ENCODE data around the gene CDKL5.

The CDKL5 gene

DNA sequence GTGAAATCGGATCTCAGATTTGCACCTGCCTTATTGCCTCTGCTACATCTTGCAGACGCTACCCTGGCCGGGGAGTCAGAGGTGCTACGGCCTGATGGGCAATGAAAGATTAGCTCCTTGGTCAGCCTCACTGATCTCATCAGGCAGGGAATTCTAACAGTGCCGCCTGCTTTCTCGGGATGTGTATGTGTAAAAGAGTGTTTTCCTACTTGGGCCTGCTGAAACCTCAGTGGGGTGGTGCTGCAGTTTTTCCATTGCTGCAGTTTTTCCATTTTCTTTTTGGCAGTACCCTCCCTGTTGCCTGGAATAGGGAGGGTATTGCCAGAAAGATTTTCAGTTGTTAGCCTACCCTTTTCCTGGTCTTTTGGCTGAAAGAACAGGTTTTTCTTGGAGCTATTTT, 117.5 kb downstream of the CDKL5 start:
- ATAC-seq (ENCODE audit: low read depth) (no peak), DNase-seq (ENCODE audit: low spot score) (no peak)
- Histone ChIP-seq H3K36me3 (ENCODE audit: low read depth) (no peaks in the 10 kb centered on the region), H3K4me3 (ENCODE audit: severe bottlenecking) (no peak overlapping the region), H3K27me3 (ENCODE audit: insufficient read depth, poor library complexity, severe bottlenecking) (no peaks in the 10 kb centered on the region), H3K4me1 (ENCODE audit: insufficient read depth, poor library complexity, severe bottlenecking) (no peaks in the 10 kb centered on the region), H3K9me3 (ENCODE audit: severe bottlenecking) (no peaks in the 10 kb centered on the region), H3K27ac (ENCODE audit: poor library complexity, severe bottlenecking) (no peak overlapping the region)
- TF ChIP-seq, protein P1, sequence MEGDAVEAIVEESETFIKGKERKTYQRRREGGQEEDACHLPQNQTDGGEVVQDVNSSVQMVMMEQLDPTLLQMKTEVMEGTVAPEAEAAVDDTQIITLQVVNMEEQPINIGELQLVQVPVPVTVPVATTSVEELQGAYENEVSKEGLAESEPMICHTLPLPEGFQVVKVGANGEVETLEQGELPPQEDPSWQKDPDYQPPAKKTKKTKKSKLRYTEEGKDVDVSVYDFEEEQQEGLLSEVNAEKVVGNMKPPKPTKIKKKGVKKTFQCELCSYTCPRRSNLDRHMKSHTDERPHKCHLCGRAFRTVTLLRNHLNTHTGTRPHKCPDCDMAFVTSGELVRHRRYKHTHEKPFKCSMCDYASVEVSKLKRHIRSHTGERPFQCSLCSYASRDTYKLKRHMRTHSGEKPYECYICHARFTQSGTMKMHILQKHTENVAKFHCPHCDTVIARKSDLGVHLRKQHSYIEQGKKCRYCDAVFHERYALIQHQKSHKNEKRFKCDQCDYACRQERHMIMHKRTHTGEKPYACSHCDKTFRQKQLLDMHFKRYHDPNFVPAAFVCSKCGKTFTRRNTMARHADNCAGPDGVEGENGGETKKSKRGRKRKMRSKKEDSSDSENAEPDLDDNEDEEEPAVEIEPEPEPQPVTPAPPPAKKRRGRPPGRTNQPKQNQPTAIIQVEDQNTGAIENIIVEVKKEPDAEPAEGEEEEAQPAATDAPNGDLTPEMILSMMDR (IDR thresholded peaks at IDR 0.05; ENCODE audit: poor library complexity, severe bottlenecking), result no peak

DNA sequence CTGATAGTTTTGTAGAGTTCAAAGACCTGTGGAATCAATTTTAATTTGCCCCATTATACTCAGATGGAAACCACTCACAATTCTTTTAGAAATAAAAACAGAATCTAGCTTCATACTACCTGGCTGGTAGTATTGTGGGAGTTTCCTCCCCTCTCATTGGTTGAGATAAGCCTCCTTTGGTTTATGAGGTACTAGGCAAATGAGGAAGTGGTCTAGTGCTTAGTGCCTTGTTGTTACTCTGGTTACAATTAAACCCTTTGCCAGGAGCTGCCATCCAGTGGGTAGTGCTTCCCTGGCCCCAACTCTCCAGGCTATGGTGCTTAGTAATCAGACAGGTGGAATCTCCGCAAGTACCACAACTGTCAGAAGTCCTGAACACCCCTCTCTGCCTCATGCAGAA, 118.3 kb downstream of the CDKL5 start:
- ATAC-seq (ENCODE audit: low read depth) (no peak), DNase-seq (ENCODE audit: low spot score) (no peak)
- TF ChIP-seq, protein P1 (IDR thresholded peaks at IDR 0.05; ENCODE audit: poor library complexity, severe bottlenecking), result no peak

DNA sequence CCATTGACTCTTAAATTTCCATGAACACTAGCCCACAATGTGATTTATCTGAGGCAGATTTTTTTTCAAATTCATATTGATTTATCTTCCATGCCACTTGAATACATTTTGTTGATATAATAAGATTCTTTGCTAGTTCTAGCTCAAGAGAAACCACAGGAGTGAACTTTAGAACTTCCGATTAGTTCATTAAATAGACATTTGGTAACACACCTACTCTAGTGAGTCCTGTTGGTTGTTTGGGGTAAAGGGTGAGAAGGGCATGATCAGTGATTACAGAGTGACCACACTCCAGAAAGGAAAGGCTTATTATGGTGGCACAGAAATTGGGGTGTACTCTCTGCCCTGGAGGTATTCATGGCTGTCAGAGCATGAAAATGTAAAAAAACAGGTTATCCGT, 120.4 kb downstream of the CDKL5 start:
- ATAC-seq (ENCODE audit: low read depth) (no peak), DNase-seq (ENCODE audit: low spot score) (no peak)
- Histone ChIP-seq H3K4me1 (ENCODE audit: insufficient read depth, poor library complexity, severe bottlenecking) (no peaks in the 10 kb centered on the region), H3K27me3 (ENCODE audit: insufficient read depth, poor library complexity, severe bottlenecking) (no peaks in the 10 kb centered on the region), H3K36me3 (ENCODE audit: low read depth) (no peaks in the 10 kb centered on the region), H3K9me3 (ENCODE audit: severe bottlenecking) (no peaks in the 10 kb centered on the region), H3K27ac (ENCODE audit: poor library complexity, severe bottlenecking) (no peak overlapping the region), H3K4me3 (ENCODE audit: severe bottlenecking) (no peak overlapping the region)
- TF ChIP-seq, protein P1 (IDR thresholded peaks at IDR 0.05; ENCODE audit: poor library complexity, severe bottlenecking), result no peak

More for the DNA sequence above, 118.3 kb downstream of the CDKL5 start:
- H3K4me1 ChIP-seq (ENCODE audit: insufficient read depth, poor library complexity, severe bottlenecking), result no peaks in the 10 kb centered on the region
- no peaks in the 10 kb centered on the region for H3K36me3 ChIP-seq (ENCODE audit: low read depth)
- H3K4me3 ChIP-seq (ENCODE audit: severe bottlenecking), result no peak overlapping the region
- no peaks in the 10 kb centered on the region for H3K27me3 ChIP-seq (ENCODE audit: insufficient read depth, poor library complexity, severe bottlenecking)
- H3K27ac ChIP-seq (ENCODE audit: poor library complexity, severe bottlenecking), result no peak overlapping the region
- no peaks in the 10 kb centered on the region for H3K9me3 ChIP-seq (ENCODE audit: severe bottlenecking)

DNA sequence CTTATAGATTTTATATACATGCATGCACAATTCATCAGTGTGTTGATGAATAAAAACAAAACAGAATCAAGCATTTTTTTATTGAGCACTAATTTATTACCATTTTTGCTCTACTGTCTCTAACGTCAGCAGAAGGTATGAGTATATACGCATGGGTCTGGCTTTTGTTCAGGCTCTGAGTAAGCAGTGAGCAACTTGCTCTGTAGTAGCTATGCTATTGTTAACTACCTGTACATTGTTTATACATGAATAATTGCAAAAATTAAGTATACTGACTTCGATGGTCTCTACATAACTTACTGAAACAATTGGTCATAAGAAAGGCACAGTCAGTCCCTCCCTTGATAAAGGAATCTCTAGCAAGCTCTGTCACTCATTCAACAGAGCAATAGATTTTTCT, 123.6 kb downstream of the CDKL5 start:
- H3K27ac ChIP-seq (ENCODE audit: poor library complexity, severe bottlenecking), result no peak overlapping the region
- peak; percentile 84 for ATAC-seq (ENCODE audit: low read depth)
- no peak for DNase-seq (ENCODE audit: low spot score)
- H3K4me3 ChIP-seq (ENCODE audit: severe bottlenecking), result no peak overlapping the region
- no peaks in the 10 kb centered on the region for H3K9me3 ChIP-seq (ENCODE audit: severe bottlenecking)
- no peaks in the 10 kb centered on the region for H3K27me3 ChIP-seq (ENCODE audit: insufficient read depth, poor library complexity, severe bottlenecking)
- no peaks in the 10 kb centered on the region for H3K36me3 ChIP-seq (ENCODE audit: low read depth)
- H3K4me1 ChIP-seq (ENCODE audit: insufficient read depth, poor library complexity, severe bottlenecking), result no peaks in the 10 kb centered on the region
- TF ChIP-seq, protein P1 (IDR thresholded peaks at IDR 0.05; ENCODE audit: poor library complexity, severe bottlenecking), result no peak

DNA sequence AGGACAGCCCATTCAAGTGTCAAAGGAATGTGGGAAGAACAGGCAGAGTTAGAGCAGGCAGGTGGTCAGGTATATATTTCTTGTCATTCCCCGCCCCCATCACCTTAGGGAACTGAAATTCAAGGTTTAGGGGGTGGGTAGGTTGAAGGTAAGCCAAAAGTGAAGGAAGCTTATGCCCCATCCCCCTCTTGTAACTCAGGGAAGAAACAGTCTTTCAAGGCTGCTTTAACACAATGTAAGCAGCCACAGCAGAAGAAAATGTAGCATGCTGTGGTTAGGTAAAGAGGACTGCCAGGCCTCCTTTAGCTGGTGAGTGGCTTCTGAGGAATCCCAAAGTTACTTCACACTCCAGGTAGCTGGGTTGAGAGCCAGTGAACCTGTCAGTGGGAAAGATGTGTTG, 124.2 kb downstream of the CDKL5 start:
- Histone ChIP-seq H3K27ac (ENCODE audit: poor library complexity, severe bottlenecking) (no peak overlapping the region), H3K4me1 (ENCODE audit: insufficient read depth, poor library complexity, severe bottlenecking) (no peaks in the 10 kb centered on the region), H3K4me3 (ENCODE audit: severe bottlenecking) (no peak overlapping the region), H3K27me3 (ENCODE audit: insufficient read depth, poor library complexity, severe bottlenecking) (no peaks in the 10 kb centered on the region), H3K9me3 (ENCODE audit: severe bottlenecking) (no peaks in the 10 kb centered on the region), H3K36me3 (ENCODE audit: low read depth) (no peaks in the 10 kb centered on the region)
- ATAC-seq (ENCODE audit: low read depth) (no peak), DNase-seq (ENCODE audit: low spot score) (no peak)
- TF ChIP-seq, protein P1 (IDR thresholded peaks at IDR 0.05; ENCODE audit: poor library complexity, severe bottlenecking), result no peak
